MCF 10A (cell line): Measurements from ENCODE around the gene PCYT2. TPM values are rescaled to one million over a fixed set of nuclear protein-coding genes. Genes with fewer than 3 reads are reported as not detected.
"Not testable (repeated sequence)": the region's sequence is repeated elsewhere in the genome, so short reads cannot be mapped to it uniquely, and the experiment has no call there.

Experiments
- BruUV-seq: library from RNA; stranded (reverse); fragments of 400-500 nt; replicated peaks from 2 replicates; lab custom pipeline; 2021; lab: Mats Ljungman, UMichigan
- CTCF ChIA-PET: fragments of 300-600 bp; sonication (Branson Sonifier 250); formaldehyde crosslinking; extraction: SDS; loops from one replicate; lab custom pipeline; 2021; ENCODE audit warnings: antibody characterized with exemption, inconsistent platforms; lab: Yijun Ruan, JAX
- POLR2A ChIA-PET: fragments of 300-600, 350-650 bp; sonication (Branson Sonifier 250); formaldehyde crosslinking; extraction: SDS; loops from one replicate; lab custom pipeline; 2020; ENCODE audit warnings: antibody characterized with exemption, inconsistent platforms; lab: Yijun Ruan, JAX
- DNase-seq: peaks from one replicate; pipeline ENCODE4 v3.0.0-alpha.2; 2018; ENCODE audit not compliant: unreplicated experiment
- H3K27ac Mint-ChIP-seq: one replicate; pipeline ENCODE4 v1.8.0; 2022; ENCODE audit warnings: mild to moderate bottlenecking, low read depth, mixed read lengths; ENCODE audit not compliant: unreplicated experiment
- H3K27me3 Mint-ChIP-seq: one replicate; pipeline ENCODE4 v1.8.0; 2022; ENCODE audit warnings: mixed read lengths; ENCODE audit not compliant: insufficient read depth, unreplicated experiment
- H3K36me3 Mint-ChIP-seq: one replicate; pipeline ENCODE4 v1.8.0; 2022; ENCODE audit warnings: mild to moderate bottlenecking, moderate library complexity, mixed read lengths; ENCODE audit not compliant: insufficient read depth, unreplicated experiment
- H3K4me1 Mint-ChIP-seq: one replicate; pipeline ENCODE4 v1.8.0; 2022; ENCODE audit warnings: mixed read lengths; ENCODE audit not compliant: insufficient read depth, unreplicated experiment
- H3K4me3 Mint-ChIP-seq: one replicate; pipeline ENCODE4 v1.8.0; 2022; ENCODE audit warnings: mild to moderate bottlenecking, moderate library complexity, mixed read lengths; ENCODE audit not compliant: unreplicated experiment
- H3K9me3 Mint-ChIP-seq: one replicate; pipeline ENCODE4 v1.8.0; 2022; ENCODE audit warnings: mixed read lengths; ENCODE audit not compliant: unreplicated experiment
- CTCF ChIP-seq: fragments of 200-600 bp; IDR thresholded peaks from one replicate; pipeline ENCODE4 v1.8.0; 2022; ENCODE audit warnings: antibody characterized with exemption, mild to moderate bottlenecking; ENCODE audit not compliant: unreplicated experiment
- intact Hi-C: fragments of 100-400 bp; cut with micrococcal nuclease; formaldehyde crosslinking; loops from 2 replicates; pipeline ENCODE4 v1.14.1; 2022
- total RNA-seq: library from RNA; stranded (reverse); gene quantifications from 2 replicates; pipeline ENCODE4 v1.2.3, GENCODE V29; 2022

The PCYT2 gene
- total RNA-seq, 1 experiment from 2014 or later, result 26.8 TPM

GRCh38 chr17:81955756-81956544 is 44.8 kb upstream of the PCYT2 start:
- H3K36me3 Mint-ChIP-seq, result no peaks in the 10 kb centered on the region
- TF ChIP-seq CTCF, result no peak
- ChIA-PET CTCF (interaction anchor here (0.8 to 1.5 kb wide), 4 partner anchors 64 to 225 kb away, joined by 3 to 6 read pairs (median 4); partner anchors contain the start of gene CENPX), POLR2A (no interaction called here)
- BruUV-seq, result no TSS peak
- H3K4me3 Mint-ChIP-seq, result no peak overlapping the region
- no peak overlapping the region for H3K27ac Mint-ChIP-seq
- intact Hi-C loops, result no loop called here
- peaks cover 9% of the 10 kb centered on the region for H3K27me3 Mint-ChIP-seq
- no peak for DNase-seq
- H3K9me3 Mint-ChIP-seq, result no peaks in the 10 kb centered on the region
- H3K4me1 Mint-ChIP-seq, result no peaks in the 10 kb centered on the region

- H3K4me3 Mint-ChIP-seq, result no peak overlapping the region
- peaks cover 9% of the 10 kb centered on the region for H3K27me3 Mint-ChIP-seq
- CTCF ChIA-PET, result interaction anchor here (0.8 to 1.6 kb wide), 5 partner anchors 26 to 225 kb away, joined by 3 to 6 read pairs (median 4); partner anchors contain the start of gene CENPX
- no peaks in the 10 kb centered on the region for H3K36me3 Mint-ChIP-seq
- no peaks in the 10 kb centered on the region for H3K9me3 Mint-ChIP-seq
- no peak for DNase-seq
- BruUV-seq, result no TSS peak
- H3K27ac Mint-ChIP-seq, result no peak overlapping the region
- POLR2A ChIA-PET, result no interaction called here
- no peak for TF ChIP-seq CTCF
- intact Hi-C loops, result no loop called here
- no peaks in the 10 kb centered on the region for H3K4me1 Mint-ChIP-seq
Measured at GRCh38 chr17:81955058-81955681, 44.0 kb upstream of the PCYT2 start.

GRCh38 chr17:81954131-81955057 is 43.2 kb upstream of the PCYT2 start:
- Mint-ChIP-seq H3K4me1 (no peaks in the 10 kb centered on the region), H3K9me3 (no peaks in the 10 kb centered on the region), H3K36me3 (no peaks in the 10 kb centered on the region), H3K4me3 (no peak overlapping the region), H3K27ac (no peak overlapping the region), H3K27me3 (peaks cover 9% of the 10 kb centered on the region)
- DNase-seq, result no peak
- no peak for TF ChIP-seq CTCF
- ChIA-PET POLR2A (interaction anchor here (0.9 kb wide), 1 partner anchor 67 kb away, joined by 4 read pairs; no protein-coding TSS in a partner anchor), CTCF (interaction anchor here (0.5 to 1.6 kb wide), 6 partner anchors 18 to 141 kb away, joined by 3 to 6 read pairs (median 5); partner anchors contain the start of genes CENPX and MAFG)
- BruUV-seq, result no TSS peak
- intact Hi-C loops, result no loop called here

- POLR2A ChIA-PET, intact Hi-C loops, H3K9me3 Mint-ChIP-seq, BruUV-seq, H3K36me3 Mint-ChIP-seq, H3K4me1 Mint-ChIP-seq, H3K27ac Mint-ChIP-seq, H3K4me3 Mint-ChIP-seq, DNase-seq, H3K27me3 Mint-ChIP-seq: not testable (repeated sequence)
- CTCF ChIA-PET, result interaction anchor here (0.5 to 1.6 kb wide), 4 partner anchors 24 to 142 kb away, joined by 3 to 5 read pairs (median 5); partner anchors contain the start of gene MAFG
Measured at GRCh38 chr17:81953443-81953842, 42.2 kb upstream of the PCYT2 start.
